Hematopoietic multipotent progenitor cell treated with erythropoietin and hydrocortisone succinate and interleukin-3 and kit ligand, for 15 days (in vitro differentiated cells): ENCODE data around the gene PCDHGC4.

Experiments
- DNase-seq: peaks from one replicate; pipeline ENCODE4 v3.0.0-alpha.2; 2015; ENCODE audit warnings: low spot score

The PCDHGC4 gene

DNA sequence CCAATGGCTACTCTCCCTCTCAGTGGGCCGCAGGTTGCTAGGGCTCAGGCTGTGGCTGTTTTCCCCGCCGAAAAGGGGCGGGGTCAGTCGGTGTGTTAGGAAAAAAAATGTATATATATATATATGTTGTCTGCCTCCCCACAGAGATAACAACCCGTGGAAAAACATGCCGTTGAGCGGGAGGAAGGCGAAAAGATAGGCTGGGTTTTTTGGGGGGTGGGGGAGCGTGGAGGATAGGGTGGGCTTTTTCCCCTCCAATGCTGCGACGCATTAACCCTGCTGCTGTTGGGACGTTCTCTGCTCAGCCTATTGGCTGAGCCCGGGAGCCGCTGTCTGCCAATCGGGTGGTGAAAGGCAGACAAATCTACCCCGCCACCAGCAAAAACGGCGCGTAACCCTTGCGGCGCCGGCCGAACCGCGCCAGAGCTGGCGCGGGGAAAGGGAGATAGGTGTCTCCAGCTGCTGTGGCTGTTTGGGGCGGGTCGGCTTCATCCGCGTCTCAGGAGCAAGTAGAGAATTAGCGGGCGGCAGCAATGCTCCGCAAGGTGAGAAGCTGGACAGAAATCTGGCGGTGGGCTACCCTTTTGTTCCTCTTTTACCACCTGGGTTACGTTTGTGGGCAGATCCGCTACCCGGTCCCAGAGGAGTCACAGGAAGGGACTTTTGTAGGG is at the start of gene PCDHGC4:
PCDHGC4 (plus strand) TSS at position 390 of the 671 bp plus-strand sequence; CDS start at position 534, 144 bp downstream.
- no peak for DNase-seq

DNA sequence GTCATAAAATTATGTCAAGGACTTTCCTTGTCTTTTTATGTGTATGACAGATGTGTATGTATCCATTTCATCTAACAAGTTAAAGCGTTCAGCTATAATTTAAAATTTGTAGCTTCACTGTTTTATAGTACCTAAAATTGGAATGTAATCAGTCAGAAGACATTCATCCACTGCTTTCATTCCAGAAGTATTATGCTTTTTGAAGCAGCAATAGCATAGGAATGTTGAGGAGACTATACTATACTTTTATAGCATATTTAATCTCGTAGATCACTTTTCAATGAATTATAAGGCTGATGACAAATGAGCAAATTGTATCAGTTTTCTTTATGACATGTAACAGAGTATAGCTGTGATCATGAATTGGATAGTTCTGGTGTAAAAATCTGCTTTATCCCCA is 47.6 kb upstream of the PCDHGC4 start:
- DNase-seq = no peak

DNA sequence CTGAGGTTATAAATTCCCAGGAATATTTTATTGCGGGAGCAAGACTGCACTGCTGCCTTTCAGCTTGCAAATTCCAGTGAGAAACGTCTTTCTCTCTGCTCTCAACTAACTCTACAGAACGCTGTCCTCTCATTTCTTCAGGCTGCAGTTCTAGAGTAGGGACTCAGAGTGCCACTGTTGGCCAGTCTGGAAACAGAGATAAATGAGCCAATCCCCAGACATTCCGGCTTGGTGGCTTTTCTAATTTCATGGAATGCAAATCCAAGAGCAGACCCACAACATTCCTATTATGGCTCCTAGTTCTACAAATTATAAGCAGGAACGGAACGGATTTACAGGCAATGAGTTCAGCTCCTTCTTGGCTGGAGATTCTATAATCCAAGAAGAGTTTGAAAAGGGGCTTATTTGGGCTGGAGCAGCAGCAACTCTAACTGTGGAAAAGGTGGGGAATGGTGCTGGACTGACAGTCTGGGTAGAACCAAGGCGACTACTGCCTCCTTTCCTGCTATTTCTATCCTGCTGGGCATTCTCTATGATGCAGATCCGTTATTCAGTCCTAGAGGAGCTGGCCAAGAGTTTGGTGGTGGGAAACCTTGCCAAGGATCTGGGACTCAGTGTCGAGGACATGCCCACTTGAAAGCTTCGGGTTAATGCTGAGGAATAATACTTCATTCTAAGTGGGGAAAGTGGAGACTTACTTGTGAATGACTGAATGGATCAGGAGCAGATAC is 45.3 kb upstream of the PCDHGC4 start:
- DNase-seq = no peak

DNA sequence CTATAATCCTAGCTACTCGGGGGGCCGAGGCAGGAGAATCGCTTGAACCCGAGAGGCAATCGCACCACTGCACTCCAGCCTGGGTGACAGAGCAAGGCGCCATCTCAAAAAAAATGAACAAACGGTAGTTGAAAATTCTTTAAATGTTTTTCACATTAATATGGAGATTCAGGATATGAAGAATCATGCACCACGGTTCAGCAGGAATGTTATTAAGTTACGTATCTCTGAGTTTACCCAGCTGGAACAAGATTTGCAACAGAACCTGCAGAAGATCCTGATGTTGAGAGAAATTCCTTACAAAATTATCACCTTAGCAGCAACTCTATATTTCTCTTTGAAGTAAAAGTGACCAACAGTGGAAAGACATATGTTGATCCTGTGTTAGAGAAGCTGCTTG is 44.5 kb upstream of the PCDHGC4 start:
- no peak for DNase-seq

DNA sequence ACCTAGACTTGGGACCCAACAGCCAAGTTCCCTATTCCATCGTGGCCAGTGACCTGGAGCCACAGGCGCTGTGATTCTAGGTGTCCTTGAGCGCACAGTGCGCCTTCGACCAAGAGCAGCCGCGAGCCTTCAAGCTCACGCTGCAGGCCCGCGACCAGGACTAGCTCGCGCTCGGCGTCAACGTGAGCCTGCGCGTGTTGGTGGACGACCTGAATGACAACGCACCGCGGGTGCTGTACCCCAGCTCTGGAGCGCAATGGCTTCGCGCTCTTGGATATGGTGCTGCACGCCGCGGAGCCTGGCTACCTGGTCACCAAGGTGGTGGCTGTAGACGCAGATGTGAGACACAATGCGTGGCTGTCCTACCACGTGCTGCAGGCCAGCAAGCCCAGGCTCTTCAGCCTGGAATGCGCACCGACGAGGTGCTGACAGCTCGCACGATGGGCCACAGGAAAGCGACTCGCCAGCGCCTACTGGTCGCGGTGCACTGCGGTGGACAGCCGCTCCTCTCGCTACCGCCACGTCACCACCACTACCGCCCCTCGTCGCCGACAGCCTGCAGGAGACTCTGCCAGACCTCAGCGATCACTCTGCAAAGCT is 43.2 kb upstream of the PCDHGC4 start:
- no peak for DNase-seq

DNA sequence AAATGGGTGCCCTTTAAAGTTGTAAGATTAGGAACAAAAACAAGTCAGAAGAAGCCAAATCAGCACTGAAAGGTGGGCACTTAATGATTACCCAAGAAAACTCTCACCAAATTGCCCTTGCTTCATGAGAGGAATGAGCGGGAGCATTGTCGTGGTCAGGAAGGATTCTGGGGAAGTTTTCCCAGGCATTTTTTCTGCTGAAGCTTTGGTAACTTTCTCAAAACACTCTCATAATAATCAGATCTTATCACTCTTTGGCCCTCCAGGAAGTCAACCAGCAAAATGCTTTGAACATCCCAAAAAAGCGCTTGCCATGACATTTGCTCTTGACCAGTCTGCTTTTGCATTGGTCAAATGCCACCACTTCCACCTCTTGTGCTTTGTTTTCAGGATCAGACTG is 19.5 kb upstream of the PCDHGC4 start:
- no peak for DNase-seq

DNA sequence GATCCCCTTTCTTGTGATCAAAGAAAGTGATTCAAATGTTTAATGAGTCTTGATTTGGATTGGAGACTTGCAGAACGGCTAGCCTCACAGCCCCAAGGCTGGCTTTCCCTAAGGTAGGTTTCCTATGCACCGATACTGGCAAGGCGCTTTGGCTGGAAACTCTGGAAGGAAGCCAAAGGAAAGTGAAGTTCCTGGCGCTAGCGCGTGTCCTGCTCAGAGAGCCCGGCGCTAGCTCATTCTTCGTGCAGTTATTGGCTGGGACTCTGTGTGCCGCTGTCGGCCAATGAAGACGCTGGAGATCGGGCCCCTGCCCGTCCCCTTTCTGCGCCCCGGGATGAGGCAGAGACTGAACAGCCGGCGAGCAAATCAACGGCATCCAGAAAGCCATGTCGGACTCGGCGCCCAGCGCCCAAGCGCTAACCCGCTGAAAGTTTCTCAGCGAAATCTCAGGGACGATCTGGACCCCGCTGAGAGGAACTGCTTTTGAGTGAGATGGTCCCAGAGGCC is 9.2 kb upstream of the PCDHGC4 start, which contains the start of gene PCDHGC3:
PCDHGC3 (plus strand) TSS at position 342 of the 507 bp plus-strand sequence; CDS start at position 493, 151 bp downstream.
- no peak for DNase-seq

DNA sequence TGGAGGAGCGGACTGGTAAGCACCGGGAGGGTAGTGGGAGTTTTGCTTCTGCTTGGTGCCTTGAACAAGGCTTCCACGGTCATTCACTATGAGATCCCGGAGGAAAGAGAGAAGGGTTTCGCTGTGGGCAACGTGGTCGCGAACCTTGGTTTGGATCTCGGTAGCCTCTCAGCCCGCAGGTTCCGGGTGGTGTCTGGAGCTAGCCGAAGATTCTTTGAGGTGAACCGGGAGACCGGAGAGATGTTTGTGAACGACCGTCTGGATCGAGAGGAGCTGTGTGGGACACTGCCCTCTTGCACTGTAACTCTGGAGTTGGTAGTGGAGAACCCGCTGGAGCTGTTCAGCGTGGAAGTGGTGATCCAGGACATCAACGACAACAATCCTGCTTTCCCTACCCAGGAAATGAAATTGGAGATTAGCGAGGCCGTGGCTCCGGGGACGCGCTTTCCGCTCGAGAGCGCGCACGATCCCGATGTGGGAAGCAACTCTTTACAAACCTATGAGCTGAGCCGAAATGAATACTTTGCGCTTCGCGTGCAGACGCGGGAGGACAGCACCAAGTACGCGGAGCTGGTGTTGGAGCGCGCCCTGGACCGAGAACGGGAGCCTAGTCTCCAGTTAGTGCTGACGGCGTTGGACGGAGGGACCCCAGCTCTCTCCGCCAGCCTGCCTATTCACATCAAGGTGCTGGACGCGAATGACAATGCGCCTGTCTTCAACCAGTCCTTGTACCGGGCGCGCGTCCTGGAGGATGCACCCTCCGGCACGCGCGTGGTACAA is 8.5 kb upstream of the PCDHGC4 start:
- no peak for DNase-seq

DNA sequence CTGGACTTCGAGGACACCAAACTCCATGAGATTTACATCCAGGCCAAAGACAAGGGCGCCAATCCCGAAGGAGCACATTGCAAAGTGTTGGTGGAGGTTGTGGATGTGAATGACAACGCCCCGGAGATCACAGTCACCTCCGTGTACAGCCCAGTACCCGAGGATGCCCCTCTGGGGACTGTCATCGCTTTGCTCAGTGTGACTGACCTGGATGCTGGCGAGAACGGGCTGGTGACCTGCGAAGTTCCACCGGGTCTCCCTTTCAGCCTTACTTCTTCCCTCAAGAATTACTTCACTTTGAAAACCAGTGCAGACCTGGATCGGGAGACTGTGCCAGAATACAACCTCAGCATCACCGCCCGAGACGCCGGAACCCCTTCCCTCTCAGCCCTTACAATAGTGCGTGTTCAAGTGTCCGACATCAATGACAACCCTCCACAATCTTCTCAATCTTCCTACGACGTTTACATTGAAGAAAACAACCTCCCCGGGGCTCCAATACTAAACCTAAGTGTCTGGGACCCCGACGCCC is 7.7 kb upstream of the PCDHGC4 start:
- no peak for DNase-seq

DNA sequence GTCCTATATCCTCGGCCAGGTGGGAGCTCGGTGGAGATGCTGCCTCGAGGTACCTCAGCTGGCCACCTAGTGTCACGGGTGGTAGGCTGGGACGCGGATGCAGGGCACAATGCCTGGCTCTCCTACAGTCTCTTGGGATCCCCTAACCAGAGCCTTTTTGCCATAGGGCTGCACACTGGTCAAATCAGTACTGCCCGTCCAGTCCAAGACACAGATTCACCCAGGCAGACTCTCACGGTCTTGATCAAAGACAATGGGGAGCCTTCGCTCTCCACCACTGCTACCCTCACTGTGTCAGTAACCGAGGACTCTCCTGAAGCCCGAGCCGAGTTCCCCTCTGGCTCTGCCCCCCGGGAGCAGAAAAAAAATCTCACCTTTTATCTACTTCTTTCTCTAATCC is 7.0 kb upstream of the PCDHGC4 start:
- no peak for DNase-seq

DNA sequence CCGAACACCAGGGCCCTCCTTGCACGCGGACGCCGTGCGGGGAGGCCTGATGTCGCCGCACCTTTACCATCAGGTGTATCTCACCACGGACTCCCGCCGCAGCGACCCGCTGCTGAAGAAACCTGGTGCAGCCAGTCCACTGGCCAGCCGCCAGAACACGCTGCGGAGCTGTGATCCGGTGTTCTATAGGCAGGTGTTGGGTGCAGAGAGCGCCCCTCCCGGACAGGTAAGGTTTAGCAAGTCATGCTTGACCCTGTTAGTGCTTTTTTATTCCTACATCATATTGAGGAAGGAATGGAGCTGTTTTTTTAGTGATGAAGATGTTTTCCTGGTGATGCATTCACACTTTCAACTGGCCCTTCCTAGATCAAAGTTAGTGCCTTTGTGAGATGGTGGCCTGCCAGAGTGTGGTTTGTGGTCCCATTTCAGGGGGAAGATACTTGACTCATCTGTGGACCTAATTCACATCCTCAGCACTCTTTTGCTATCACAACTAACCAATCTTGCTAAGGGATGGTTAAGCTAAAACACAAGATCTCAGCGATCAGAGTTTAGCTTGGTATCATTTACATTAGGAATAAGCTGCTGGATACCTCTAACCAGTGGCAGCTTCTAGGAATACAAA is 6.4 kb upstream of the PCDHGC4 start:
- no peak for DNase-seq

DNA sequence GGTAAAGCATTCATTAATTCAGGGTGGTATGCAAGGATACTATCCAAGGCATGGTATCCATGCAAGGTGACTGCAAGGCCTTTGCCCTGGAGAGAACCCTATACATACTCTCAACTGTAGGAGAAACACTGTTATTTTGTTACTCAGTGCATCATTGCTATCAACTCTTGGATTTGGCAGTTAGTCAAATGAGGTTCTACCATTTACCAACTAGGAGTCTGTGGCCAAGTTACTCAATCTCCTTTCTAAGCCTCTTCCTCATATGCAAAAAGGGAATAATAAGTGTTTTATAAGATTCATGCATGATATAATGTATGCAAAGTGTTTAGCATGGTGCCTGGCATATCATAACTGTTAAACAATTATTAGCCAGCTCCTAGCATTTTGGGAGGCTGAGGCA is 5.1 kb upstream of the PCDHGC4 start:
- DNase-seq = no peak

DNA sequence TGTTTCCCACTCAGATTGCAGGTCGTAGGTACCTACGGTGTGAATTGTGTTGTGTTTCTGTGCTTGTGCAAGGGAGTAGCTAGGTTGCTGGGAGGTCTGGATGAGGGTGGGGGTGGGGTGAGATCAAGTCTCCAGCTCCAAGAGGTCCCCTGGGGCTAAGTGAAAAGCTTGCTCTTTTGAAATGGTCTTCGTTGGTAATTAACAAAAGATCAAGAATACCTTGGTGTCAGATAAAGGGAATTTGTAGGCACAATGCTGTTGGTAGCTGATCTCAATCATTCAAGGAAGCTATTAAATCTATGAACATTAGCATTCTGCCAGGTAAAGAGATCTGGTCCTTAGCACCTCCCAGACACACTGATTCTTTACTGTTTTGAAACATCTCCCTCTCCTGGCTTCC is 928 bp upstream of the PCDHGC4 start:
- DNase-seq = no peak

DNA sequence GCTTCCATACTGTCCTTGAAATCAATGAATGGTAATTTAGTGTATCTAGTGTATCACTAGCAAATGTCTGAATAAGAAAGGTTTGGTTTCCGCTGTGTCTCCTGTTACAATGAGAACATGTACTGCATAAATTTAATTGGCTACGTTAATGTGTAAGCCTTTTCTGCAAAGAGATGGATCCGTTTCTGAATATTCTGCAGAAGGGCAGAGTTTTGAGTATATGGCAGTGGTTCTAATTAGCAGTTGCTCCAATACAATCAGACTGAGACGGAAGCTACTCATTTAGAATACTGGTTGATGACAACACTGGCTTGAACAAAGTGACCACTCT is 555 bp upstream of the PCDHGC4 start:
- DNase-seq = no peak

DNA sequence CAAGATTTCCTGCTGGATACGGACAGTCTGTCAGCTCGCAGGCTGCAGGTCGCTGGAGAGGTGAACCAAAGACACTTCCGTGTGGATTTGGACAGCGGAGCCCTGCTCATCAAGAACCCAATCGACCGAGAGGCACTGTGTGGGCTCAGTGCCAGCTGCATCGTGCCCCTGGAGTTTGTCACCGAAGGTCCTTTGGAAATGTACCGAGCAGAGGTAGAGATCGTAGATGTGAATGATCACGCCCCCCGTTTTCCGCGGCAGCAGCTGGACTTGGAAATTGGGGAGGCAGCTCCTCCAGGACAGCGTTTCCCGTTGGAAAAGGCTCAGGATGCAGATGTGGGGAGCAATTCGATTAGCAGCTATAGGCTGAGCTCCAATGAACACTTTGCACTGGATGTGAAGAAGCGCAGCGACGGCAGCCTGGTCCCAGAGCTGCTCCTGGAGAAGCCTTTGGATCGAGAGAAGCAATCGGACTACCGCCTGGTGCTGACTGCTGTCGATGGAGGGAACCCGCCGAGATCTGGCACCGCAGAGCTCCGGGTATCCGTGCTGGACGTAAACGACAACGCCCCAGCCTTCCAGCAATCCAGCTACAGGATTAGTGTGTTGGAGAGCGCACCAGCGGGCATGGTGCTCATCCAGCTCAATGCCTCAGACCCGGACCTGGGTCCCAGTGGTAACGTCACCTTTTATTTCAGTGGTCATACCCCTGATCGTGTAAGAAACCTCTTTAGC is 658 bp downstream of the PCDHGC4 start:
- DNase-seq = no peak

DNA sequence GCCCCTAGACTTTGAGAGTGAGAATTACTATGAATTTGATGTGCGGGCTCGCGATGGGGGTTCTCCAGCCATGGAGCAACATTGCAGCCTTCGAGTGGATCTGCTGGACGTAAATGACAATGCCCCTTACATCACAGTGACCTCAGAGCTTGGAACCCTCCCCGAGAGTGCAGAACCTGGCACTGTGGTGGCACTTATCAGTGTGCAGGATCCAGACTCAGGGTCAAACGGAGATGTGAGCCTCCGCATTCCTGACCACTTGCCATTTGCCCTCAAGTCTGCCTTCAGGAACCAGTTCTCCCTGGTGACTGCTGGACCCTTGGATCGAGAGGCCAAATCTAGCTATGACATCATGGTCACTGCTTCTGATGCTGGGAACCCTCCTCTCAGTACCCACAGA is 1.3 kb downstream of the PCDHGC4 start:
- no peak for DNase-seq

DNA sequence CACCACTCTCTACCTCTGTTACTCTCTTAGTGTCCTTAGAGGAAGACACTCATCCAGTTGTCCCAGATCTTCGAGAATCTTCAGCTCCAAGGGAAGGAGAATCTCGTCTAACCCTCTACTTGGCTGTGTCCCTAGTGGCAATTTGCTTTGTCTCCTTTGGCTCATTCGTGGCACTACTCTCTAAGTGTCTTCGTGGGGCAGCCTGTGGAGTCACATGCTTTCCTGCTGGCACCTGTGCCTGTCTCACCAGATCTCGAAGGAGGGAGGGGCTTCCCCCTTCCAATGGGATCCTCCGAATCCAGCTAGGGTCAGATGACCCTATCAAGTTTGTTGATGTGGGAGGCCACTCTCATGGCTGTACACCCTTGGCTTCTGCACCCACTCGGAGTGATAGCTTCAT is 2.3 kb downstream of the PCDHGC4 start:
- no peak for DNase-seq

DNA sequence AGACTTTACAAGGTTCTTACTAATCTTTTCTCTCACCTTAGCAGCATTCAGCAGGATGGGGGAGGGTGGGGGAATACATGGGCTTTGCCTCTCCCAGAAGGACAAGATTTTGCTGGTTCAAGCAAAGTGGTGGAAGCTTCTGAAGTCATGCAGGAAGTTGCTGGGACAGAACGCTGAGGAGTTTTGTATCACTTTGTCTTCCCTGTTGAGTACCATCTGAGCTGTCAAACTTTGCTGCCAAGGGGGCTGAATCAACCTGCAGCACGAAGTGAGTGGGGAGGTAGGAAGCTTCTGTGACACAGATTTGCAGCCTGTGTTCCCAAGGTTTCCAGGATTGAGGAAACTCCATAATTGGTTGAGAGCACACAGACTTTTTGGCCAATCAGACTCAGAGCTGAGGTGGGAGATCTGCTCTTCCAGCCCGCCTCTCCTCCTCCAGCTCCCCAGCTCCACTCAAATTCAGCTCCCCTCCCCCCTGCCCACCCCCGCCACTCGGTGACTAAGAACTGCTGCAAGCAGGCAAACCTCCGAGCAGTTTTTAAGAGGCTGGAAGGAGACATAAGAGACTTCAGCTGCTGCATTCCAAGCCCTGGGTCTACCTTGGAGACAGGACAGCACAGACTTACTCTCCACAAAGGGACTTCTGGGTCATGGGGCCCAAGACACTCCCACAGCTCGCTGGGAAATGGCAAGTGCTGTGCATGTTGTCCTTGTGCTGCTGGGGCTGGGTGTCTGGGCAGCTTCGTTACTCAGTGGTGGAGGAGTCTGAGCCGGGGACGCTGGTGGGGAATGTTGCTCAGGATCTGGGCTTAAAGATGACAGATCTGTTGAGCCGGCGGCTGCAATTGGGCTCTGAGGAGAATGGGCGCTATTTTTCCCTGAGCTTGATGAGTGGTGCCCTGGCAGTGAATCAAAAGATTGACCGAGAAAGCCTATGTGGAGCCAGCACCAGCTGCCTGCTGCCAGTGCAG is 4.0 kb downstream of the PCDHGC4 start, which contains the start of gene PCDHGC5:
PCDHGC5 (plus strand) TSS at position 491 of the 971 bp plus-strand sequence; CDS start at position 651, 160 bp downstream.
- DNase-seq = no peak

DNA sequence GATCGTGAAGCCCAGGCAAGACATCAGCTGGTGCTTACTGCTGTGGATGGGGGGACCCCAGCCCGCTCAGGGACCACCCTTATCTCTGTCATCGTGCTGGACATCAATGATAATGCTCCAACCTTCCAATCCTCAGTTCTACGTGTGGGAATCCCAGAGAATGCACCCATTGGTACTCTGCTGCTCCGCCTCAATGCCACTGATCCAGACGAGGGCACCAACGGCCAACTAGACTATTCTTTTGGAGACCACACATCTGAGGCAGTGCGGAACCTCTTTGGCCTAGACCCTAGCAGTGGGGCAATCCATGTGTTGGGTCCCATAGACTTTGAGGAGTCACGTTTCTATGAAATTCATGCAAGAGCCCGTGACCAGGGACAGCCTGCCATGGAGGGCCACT is 5.0 kb downstream of the PCDHGC4 start:
- DNase-seq = no peak

DNA sequence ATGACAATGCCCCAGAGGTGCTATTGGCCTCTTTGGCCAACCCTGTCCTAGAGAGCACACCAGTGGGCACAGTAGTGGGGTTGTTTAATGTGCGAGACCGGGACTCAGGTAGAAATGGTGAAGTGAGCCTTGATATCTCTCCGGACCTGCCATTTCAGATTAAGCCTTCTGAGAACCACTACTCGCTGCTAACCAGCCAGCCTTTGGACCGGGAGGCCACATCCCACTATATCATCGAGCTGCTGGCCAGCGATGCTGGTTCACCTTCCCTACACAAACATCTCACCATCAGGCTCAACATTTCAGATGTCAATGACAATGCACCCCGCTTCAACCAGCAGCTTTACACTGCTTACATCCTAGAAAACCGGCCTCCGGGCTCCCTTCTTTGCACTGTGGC is 5.4 kb downstream of the PCDHGC4 start:
- no peak for DNase-seq
